HG03354 (cell line): Measurements from ENCODE around the gene ZBBX.
A peak's percentile ranks its signal among the peaks of the same experiment; 100 is the strongest.
"Not testable (repeated sequence)": the region's sequence is repeated elsewhere in the genome, so short reads cannot be mapped to it uniquely, and the experiment has no call there.

Experiments
- ATAC-seq: cut with Tn5 transposase; IDR thresholded peaks from one replicate; pipeline ENCODE4 v1.9.1; 2021; ENCODE audit warnings: mild to moderate bottlenecking; ENCODE audit not compliant: unreplicated experiment, poor library complexity, severe bottlenecking

The ZBBX gene

GRCh38 chr3:167380004-167380689 is at the start of gene ZBBX:
Gene ZBBX, minus strand, starts transcription at chr3:167380297. Its CDS starts 7,396 bp downstream, at chr3:167372901.
- ATAC-seq = peak; percentile 100

GRCh38 chr3:167426962-167427361 is 46.9 kb upstream of the ZBBX start:
- ATAC-seq = not testable (repeated sequence)

- ATAC-seq = not testable (repeated sequence)
These were observed 42.3 kb upstream of the ZBBX start for GRCh38 chr3:167422396-167422795.

GRCh38 chr3:167409611-167410010 is 29.5 kb upstream of the ZBBX start:
- ATAC-seq = no peak

- ATAC-seq = no peak
These were observed 26.9 kb upstream of the ZBBX start for GRCh38 chr3:167406876-167407492.

GRCh38 chr3:167397826-167398225 is 17.7 kb upstream of the ZBBX start:
- ATAC-seq = no peak

- no peak for ATAC-seq
These were observed 16.0 kb upstream of the ZBBX start for GRCh38 chr3:167396075-167396474.

GRCh38 chr3:167394003-167394402 is 13.9 kb upstream of the ZBBX start:
- no peak for ATAC-seq

- no peak for ATAC-seq
These were observed 2.1 kb upstream of the ZBBX start for GRCh38 chr3:167382155-167382554.

- ATAC-seq = no peak
These were observed 4.6 kb downstream of the ZBBX start for GRCh38 chr3:167375478-167375877.

GRCh38 chr3:167372138-167372537 is 8.0 kb downstream of the ZBBX start:
- ATAC-seq = no peak

GRCh38 chr3:167361948-167362347 is 18.1 kb downstream of the ZBBX start:
- no peak for ATAC-seq

GRCh38 chr3:167361306-167361705 is 18.8 kb downstream of the ZBBX start:
- ATAC-seq = no peak

GRCh38 chr3:167355446-167355845 is 24.7 kb downstream of the ZBBX start:
- no peak for ATAC-seq

- ATAC-seq = no peak
These were observed 25.3 kb downstream of the ZBBX start for GRCh38 chr3:167354751-167355150.

GRCh38 chr3:167350245-167350862 is 29.7 kb downstream of the ZBBX start:
- peak; percentile 49 for ATAC-seq

GRCh38 chr3:167346171-167346570 is 33.9 kb downstream of the ZBBX start:
- no peak for ATAC-seq

- ATAC-seq = no peak
These were observed 48.9 kb downstream of the ZBBX start for GRCh38 chr3:167330993-167331785.

- ATAC-seq = no peak
These were observed 56.5 kb downstream of the ZBBX start for GRCh38 chr3:167323572-167323971.

GRCh38 chr3:167318996-167319615 is 61.0 kb downstream of the ZBBX start:
- no peak for ATAC-seq
